HEK293T (cell line): ENCODE measurements around the gene LRRC8E.

ENCODE experiments used
- ARNT ChIP-seq: fragments of 450-650 bp; IDR thresholded peaks from 2 replicates; pipeline ENCODE4 v1.6.1; 2017; ENCODE audit warnings: mild to moderate bottlenecking
- FOXK2 ChIP-seq: fragments of 450-650 bp; IDR thresholded peaks from 2 replicates; pipeline ENCODE4 v1.6.1; 2016; ENCODE audit warnings: mild to moderate bottlenecking
- FOXM1 ChIP-seq: fragments of 450-650 bp; IDR thresholded peaks from 2 replicates; pipeline ENCODE4 v1.6.1; 2017; ENCODE audit warnings: mild to moderate bottlenecking, borderline replicate concordance
- SP1 ChIP-seq: fragments of 450-650 bp; IDR thresholded peaks from 2 replicates; pipeline ENCODE4 v1.6.1; 2017
- ZNF384 ChIP-seq: fragments of 450-650 bp; IDR thresholded peaks from 2 replicates; pipeline ENCODE4 v1.6.1; 2016
- TF ChIP-seq, protein P1 (sequence below): fragments of 450-650 bp; IDR thresholded peaks from 2 replicates; pipeline ENCODE4 v1.6.1; 2016

DNA sequence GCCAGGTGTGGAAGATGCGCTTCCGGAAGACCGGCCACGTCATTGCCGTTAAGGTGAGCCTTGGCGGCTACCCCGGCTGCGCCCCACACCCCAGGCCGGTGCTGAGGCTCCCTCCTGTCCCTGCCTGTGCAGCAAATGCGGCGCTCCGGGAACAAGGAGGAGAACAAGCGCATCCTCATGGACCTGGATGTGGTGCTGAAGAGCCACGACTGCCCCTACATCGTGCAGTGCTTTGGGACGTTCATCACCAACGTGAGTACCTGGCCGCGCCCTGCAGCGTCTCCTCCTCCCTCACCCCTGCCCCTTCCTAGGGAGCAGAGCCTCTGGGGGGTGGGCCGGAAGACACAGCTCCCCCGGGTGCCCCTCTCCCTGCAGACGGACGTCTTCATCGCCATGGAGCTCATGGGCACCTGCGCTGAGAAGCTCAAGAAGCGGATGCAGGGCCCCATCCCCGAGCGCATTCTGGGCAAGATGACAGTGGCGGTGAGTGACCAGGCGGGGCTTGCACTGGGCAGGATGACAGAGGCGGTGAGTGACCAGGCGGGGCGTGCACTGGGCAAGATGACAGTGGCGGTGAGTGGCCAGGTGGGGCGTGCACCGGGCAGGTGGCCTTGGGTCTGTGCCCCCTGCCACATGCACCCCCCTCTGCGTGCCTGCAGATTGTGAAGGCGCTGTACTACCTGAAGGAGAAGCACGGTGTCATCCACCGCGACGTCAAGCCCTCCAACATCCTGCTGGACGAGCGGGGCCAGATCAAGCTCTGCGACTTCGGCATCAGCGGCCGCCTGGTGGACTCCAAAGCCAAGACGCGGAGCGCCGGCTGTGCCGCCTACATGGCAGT, 22.2 kb downstream of the LRRC8E start:
- TF ChIP-seq, protein P1, sequence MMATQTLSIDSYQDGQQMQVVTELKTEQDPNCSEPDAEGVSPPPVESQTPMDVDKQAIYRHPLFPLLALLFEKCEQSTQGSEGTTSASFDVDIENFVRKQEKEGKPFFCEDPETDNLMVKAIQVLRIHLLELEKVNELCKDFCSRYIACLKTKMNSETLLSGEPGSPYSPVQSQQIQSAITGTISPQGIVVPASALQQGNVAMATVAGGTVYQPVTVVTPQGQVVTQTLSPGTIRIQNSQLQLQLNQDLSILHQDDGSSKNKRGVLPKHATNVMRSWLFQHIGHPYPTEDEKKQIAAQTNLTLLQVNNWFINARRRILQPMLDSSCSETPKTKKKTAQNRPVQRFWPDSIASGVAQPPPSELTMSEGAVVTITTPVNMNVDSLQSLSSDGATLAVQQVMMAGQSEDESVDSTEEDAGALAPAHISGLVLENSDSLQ: no peak
- TF ChIP-seq ZNF384 (no peak), FOXM1 (no peak), FOXK2 (no peak), SP1 (no peak), ARNT (no peak)
